GM03348 (cell line): ENCODE results near the gene VPS26B.
"Not testable (repeated sequence)": the region's sequence is repeated elsewhere in the genome, so short reads cannot be mapped to it uniquely, and the experiment has no call there.

ENCODE experiments used
- DNase-seq: peaks from one replicate; pipeline ENCODE4 v3.0.0; 2012; ENCODE audit warnings: low spot score

The VPS26B gene

GRCh38 chr11:134282121-134283045 lies 57.9 kb downstream of the VPS26B start:
- no peak for DNase-seq

GRCh38 chr11:134283461-134284230 lies 59.2 kb downstream of the VPS26B start:
- DNase-seq = no peak

DNA sequence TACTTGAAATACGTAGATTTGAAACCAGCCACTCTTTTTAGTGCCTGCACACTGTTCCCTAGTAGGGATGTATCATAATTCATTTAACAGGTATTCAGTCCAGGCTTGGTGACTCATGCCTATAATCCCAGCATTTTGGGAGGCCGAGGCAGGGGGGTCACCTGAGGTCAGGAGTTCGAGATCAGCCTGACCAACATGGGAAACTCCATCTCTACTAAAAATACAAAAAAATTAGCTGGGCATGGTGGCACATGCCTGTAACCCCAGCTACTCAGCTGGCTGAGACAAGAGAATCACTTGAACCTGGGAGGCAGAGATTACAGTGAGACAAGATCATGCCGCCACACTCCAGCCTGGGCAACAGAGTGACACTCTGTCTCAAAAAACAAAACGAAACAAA lies 59.9 kb downstream of the VPS26B start:
- DNase-seq = not testable (repeated sequence)

- DNase-seq = no peak
Observed at GRCh38 chr11:134287561-134287960, 63.1 kb downstream of the VPS26B start.

DNA sequence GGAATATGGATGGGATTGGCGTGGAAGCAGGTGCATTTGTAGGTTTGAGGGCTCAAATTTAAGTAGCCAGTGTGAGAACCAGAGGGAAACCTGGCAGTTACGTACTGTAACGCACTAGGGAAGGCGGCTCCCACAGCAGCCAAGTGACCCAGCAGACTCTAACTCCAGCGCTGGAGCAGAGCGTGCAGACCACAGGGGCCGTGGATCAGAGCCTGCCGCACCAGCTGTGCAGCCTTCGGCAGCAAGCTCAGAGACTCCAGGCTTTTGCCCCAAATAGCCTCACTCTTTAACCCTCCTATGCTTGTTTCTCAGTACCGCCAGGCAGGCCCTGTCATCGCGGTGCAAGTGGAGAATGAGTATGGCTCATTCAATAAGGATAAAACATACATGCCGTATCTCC lies 64.0 kb downstream of the VPS26B start:
- no peak for DNase-seq

GRCh38 chr11:134289167-134289566 lies 64.7 kb downstream of the VPS26B start:
- no peak for DNase-seq

DNA sequence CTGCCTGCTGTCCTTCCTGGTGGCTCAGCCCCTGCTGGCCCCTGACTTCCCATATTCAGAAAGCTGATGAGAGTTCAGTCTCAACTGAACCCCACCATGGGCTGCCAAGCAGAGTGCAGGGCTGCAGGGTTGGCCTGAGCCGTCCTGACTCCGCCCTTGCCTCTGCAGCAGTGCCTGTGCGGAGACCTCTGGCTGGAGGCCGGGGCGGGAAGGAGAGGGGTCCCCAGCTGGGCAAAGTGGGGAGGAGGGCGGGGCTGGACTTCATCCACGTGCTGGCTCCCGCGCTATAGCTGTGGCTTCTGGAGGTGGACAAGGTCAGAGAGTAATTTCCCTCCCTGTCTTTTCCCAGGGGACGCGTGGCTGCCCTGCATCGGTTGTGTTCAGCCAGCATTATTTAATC lies 65.3 kb downstream of the VPS26B start:
- no peak for DNase-seq

GRCh38 chr11:134290646-134291045 lies 66.2 kb downstream of the VPS26B start:
- no peak for DNase-seq

DNA sequence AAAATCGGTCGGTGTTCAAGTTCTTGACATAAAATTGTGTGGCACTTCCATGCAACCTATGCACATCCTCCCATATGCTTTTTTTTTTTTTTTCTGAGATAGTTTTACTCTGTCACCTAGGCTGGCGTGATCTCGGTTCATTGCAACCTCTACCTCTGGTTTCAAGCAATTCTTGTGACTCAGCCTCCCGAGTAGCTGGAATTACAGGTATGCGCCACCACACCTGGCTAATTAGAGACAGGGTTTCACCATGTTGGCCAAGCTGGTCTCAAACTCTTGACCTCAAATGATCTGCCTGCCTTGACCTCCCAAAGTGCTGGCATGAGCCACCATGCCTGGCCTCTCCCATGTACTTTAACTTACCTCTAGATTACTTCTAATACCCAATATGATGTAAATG lies 66.7 kb downstream of the VPS26B start:
- DNase-seq = no peak

DNA sequence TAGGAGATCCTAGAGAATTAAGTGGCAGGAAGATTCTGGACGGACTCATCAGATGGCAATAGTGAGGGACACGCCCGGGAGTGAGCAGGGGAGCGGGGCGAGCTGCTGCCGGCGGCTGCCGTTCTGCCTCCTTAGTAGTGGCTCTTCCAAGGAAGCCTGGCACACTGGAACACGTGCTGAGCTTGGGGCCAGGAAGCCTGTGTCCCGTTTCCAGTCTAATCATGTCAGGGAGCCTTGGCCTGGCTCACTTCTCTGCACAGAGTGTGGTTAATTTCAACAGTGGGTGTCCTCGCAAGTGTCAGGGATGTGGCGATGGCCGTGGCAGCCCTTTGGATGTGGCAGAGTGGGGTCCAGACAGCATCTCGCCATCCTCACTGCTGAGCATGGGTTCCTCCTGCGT lies 68.2 kb downstream of the VPS26B start:
- no peak for DNase-seq

- no peak for DNase-seq
Observed at GRCh38 chr11:134293119-134294113, 68.9 kb downstream of the VPS26B start.

DNA sequence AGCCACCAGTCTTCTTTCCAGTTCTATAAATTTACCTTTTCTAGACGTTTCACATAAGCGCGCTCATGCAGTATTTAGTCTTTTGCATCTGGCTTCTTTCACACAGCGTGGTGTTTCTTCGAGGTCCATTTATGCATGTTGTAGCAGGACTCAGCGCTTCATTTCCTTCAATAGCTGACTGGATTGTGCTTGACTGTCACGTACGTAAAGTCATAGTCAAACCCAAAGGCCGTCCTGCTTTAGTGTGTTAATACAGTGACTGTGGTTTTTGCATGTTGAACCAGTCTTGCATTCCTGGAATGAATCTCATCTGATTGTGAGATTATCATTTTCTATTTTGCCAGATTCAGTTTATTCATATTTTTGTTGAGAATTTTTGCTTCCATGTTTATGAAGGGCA lies 70.2 kb downstream of the VPS26B start:
- DNase-seq = no peak
